Endothelial cell of umbilical vein (primary cell): Measurements from ENCODE around the gene SMC1B.

Experiments used
- EZH2 ChIP-seq: IDR thresholded peaks from 2 replicates; pipeline ENCODE4 v1.6.1; 2012; ENCODE audit warnings: borderline replicate concordance, low read depth, mild to moderate bottlenecking, moderate library complexity, low read length, inconsistent platforms; ENCODE audit not compliant: severe bottlenecking
- GATA2 ChIP-seq: IDR thresholded peaks from 2 replicates; pipeline ENCODE4 v1.7.0; 2011; ENCODE audit warnings: low read depth, mild to moderate bottlenecking, moderate library complexity, mixed read lengths, low read length; ENCODE audit not compliant: insufficient read length, insufficient read depth
- MYC ChIP-seq: IDR thresholded peaks from one replicate; pipeline ENCODE4 v1.6.1; 2011; ENCODE audit warnings: mild to moderate bottlenecking, low read depth, low read length
- POLR2A ChIP-seq: IDR thresholded peaks from 2 replicates; pipeline ENCODE4 v1.6.1; 2012; ENCODE audit warnings: low read depth, mild to moderate bottlenecking, control low read depth, low read length
- POLR2AphosphoS5 ChIP-seq: IDR thresholded peaks from 2 replicates; pipeline ENCODE4 v1.6.1; 2012; ENCODE audit warnings: low read depth, mild to moderate bottlenecking, control low read depth, low read length, moderate library complexity; ENCODE audit not compliant: insufficient read depth
- TF ChIP-seq, protein P1 (sequence below), 2 donors: IDR thresholded peaks; 1 replicate in 1 of 2; 2 replicates in 1 of 2; pipeline ENCODE4 v1.5.1; 2011; ENCODE audit warnings: low read length in 2 of 2, mild to moderate bottlenecking in 2 of 2, moderate library complexity in 2 of 2, control low read depth in 1 of 2, inconsistent platforms in 1 of 2, low read depth in 1 of 2; ENCODE audit not compliant: insufficient read depth in 1 of 2; ENCODE audit errors: extremely low read depth in 1 of 2
- TF ChIP-seq, protein P2 (sequence below): IDR thresholded peaks from 2 replicates; pipeline ENCODE4 v1.6.1; 2011; ENCODE audit not compliant: insufficient read depth, insufficient read length

DNA sequence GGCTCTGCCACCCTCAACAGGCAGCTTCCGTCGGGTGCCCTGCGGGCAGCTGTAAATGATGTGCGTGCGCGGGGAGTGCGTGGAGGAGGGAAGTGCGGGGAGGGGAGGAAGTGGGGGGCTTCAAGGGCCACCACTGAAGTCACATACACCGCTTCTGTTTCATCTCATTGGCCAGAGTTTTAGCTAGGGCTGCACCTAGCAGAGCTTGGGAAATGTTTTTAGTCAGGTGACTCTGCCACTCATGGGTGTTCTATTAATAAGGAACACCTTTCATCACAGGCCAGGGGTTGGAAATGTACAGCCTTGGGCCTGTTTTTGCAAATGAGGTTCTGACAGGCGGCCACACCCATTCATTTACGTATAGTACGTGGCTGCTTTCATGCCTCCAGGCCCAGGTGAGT is 89.1 kb downstream of the SMC1B start:
- TF ChIP-seq, protein P1, sequence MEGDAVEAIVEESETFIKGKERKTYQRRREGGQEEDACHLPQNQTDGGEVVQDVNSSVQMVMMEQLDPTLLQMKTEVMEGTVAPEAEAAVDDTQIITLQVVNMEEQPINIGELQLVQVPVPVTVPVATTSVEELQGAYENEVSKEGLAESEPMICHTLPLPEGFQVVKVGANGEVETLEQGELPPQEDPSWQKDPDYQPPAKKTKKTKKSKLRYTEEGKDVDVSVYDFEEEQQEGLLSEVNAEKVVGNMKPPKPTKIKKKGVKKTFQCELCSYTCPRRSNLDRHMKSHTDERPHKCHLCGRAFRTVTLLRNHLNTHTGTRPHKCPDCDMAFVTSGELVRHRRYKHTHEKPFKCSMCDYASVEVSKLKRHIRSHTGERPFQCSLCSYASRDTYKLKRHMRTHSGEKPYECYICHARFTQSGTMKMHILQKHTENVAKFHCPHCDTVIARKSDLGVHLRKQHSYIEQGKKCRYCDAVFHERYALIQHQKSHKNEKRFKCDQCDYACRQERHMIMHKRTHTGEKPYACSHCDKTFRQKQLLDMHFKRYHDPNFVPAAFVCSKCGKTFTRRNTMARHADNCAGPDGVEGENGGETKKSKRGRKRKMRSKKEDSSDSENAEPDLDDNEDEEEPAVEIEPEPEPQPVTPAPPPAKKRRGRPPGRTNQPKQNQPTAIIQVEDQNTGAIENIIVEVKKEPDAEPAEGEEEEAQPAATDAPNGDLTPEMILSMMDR (IDR thresholded peaks at IDR 0.05; ENCODE audit: extremely low read depth in 1 of 2, insufficient read depth in 1 of 2, low read depth in 1 of 2, low read length in 2 of 2) = no peak
- TF ChIP-seq EZH2 (no peak), MYC (no peak), POLR2AphosphoS5 (no peak), POLR2A (no peak), GATA2 (no peak)
- TF ChIP-seq, protein P2, sequence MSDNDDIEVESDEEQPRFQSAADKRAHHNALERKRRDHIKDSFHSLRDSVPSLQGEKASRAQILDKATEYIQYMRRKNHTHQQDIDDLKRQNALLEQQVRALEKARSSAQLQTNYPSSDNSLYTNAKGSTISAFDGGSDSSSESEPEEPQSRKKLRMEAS = no peak
